Measurements from ENCODE around the gene SLC9A9.

The SLC9A9 gene

GRCh38 chr3:143236226-143236964 is 611.9 kb downstream of the SLC9A9 start:
- Histone ChIP-seq H2BK5ac (ENCODE audit: low read depth, low read length, poor library complexity) (no peak overlapping the region), H2BK12ac (ENCODE audit: low read length) (no peak overlapping the region), H3K9ac (ENCODE audit: low read length) (no peak overlapping the region), H3K27ac (ENCODE audit: low read depth, low read length) (no peak overlapping the region), H3K79me1 (ENCODE audit: low read length) (no peaks in the 10 kb centered on the region), H3K14ac (ENCODE audit: low read length) (no peak overlapping the region), H4K12ac (ENCODE audit: low read depth, low read length) (no peak overlapping the region), H3K4ac (ENCODE audit: low read depth, low read length) (no peak overlapping the region), H4K91ac (ENCODE audit: low read depth, low read length) (no peak overlapping the region), H3K4me3 (ENCODE audit: low read depth, low read length) (no peak overlapping the region), H3K23ac (ENCODE audit: low read length) (no peak overlapping the region), H3K9me3 (ENCODE audit: insufficient read depth, low read depth, low read length) (no peaks in the 10 kb centered on the region), H3K79me2 (ENCODE audit: control insufficient read depth, insufficient read depth, low read length, poor library complexity) (no peaks in the 10 kb centered on the region), H2BK120ac (ENCODE audit: insufficient read depth, low read length, poor library complexity) (no peak overlapping the region), H3K4me1 (ENCODE audit: control insufficient read depth in 1 of 2, insufficient read depth in 2 of 2, low read length in 2 of 2) (no peaks in the 10 kb centered on the region), H3K36me3 (ENCODE audit: control insufficient read depth in 1 of 2, insufficient read depth in 2 of 2, low read length in 2 of 2) (no peaks in the 10 kb centered on the region), H2AK5ac (ENCODE audit: low read length) (no peak overlapping the region), H2AFZ (ENCODE audit: insufficient read depth, low read length, poor library complexity) (no peak overlapping the region), H3K27me3 (ENCODE audit: insufficient read depth, low read length) (no peaks in the 10 kb centered on the region), H3K4me2 (ENCODE audit: low read length) (no peak overlapping the region), H3K18ac (ENCODE audit: low read length) (no peak overlapping the region), H4K8ac (ENCODE audit: low read depth, low read length) (no peak overlapping the region)
- no peak for DNase-seq
- WGBS (ENCODE audit: extremely low coverage, insufficient coverage, insufficient read length): no CpG with 5 or more reads among the region's 11 CpGs

GRCh38 chr3:143235614-143236204 is 612.6 kb downstream of the SLC9A9 start:
- no peaks in the 10 kb centered on the region for H3K27me3 ChIP-seq (ENCODE audit: insufficient read depth, low read length)
- H3K36me3 ChIP-seq (ENCODE audit: control insufficient read depth in 1 of 2, insufficient read depth in 2 of 2, low read length in 2 of 2): no peaks in the 10 kb centered on the region
- H3K9ac ChIP-seq (ENCODE audit: low read length): no peak overlapping the region
- H3K79me1 ChIP-seq (ENCODE audit: low read length): no peaks in the 10 kb centered on the region
- no peak overlapping the region for H2BK12ac ChIP-seq (ENCODE audit: low read length)
- DNase-seq: no peak
- H4K12ac ChIP-seq (ENCODE audit: low read depth, low read length): no peak overlapping the region
- no peaks in the 10 kb centered on the region for H3K79me2 ChIP-seq (ENCODE audit: control insufficient read depth, insufficient read depth, low read length, poor library complexity)
- H3K27ac ChIP-seq (ENCODE audit: low read depth, low read length): no peak overlapping the region
- no peak overlapping the region for H3K4ac ChIP-seq (ENCODE audit: low read depth, low read length)
- no peak overlapping the region for H2BK120ac ChIP-seq (ENCODE audit: insufficient read depth, low read length, poor library complexity)
- no peak overlapping the region for H2AFZ ChIP-seq (ENCODE audit: insufficient read depth, low read length, poor library complexity)
- H3K4me1 ChIP-seq (ENCODE audit: control insufficient read depth in 1 of 2, insufficient read depth in 2 of 2, low read length in 2 of 2): no peaks in the 10 kb centered on the region
- no peak overlapping the region for H2AK5ac ChIP-seq (ENCODE audit: low read length)
- H3K4me2 ChIP-seq (ENCODE audit: low read length): no peak overlapping the region
- H4K8ac ChIP-seq (ENCODE audit: low read depth, low read length): no peak overlapping the region
- H3K18ac ChIP-seq (ENCODE audit: low read length): no peak overlapping the region
- no peaks in the 10 kb centered on the region for H3K9me3 ChIP-seq (ENCODE audit: insufficient read depth, low read depth, low read length)
- H3K4me3 ChIP-seq (ENCODE audit: low read depth, low read length): no peak overlapping the region
- WGBS (ENCODE audit: extremely low coverage, insufficient coverage, insufficient read length): no CpG with 5 or more reads among the region's 3 CpGs
- H4K91ac ChIP-seq (ENCODE audit: low read depth, low read length): no peak overlapping the region
- H2BK5ac ChIP-seq (ENCODE audit: low read depth, low read length, poor library complexity): no peak overlapping the region
- H3K14ac ChIP-seq (ENCODE audit: low read length): no peak overlapping the region
- no peak overlapping the region for H3K23ac ChIP-seq (ENCODE audit: low read length)

- Histone ChIP-seq H3K9me3 (ENCODE audit: insufficient read depth, low read depth, low read length) (no peaks in the 10 kb centered on the region), H2AK5ac (ENCODE audit: low read length) (no peak overlapping the region), H2BK120ac (ENCODE audit: insufficient read depth, low read length, poor library complexity) (no peak overlapping the region), H3K23ac (ENCODE audit: low read length) (no peak overlapping the region), H4K12ac (ENCODE audit: low read depth, low read length) (no peak overlapping the region), H4K8ac (ENCODE audit: low read depth, low read length) (no peak overlapping the region), H3K79me1 (ENCODE audit: low read length) (no peaks in the 10 kb centered on the region), H3K27ac (ENCODE audit: low read depth, low read length) (no peak overlapping the region), H3K4me3 (ENCODE audit: low read depth, low read length) (no peak overlapping the region), H3K36me3 (ENCODE audit: control insufficient read depth in 1 of 2, insufficient read depth in 2 of 2, low read length in 2 of 2) (no peaks in the 10 kb centered on the region), H4K91ac (ENCODE audit: low read depth, low read length) (no peak overlapping the region), H3K14ac (ENCODE audit: low read length) (no peak overlapping the region), H3K79me2 (ENCODE audit: control insufficient read depth, insufficient read depth, low read length, poor library complexity) (no peaks in the 10 kb centered on the region), H3K4me2 (ENCODE audit: low read length) (no peak overlapping the region), H3K27me3 (ENCODE audit: insufficient read depth, low read length) (no peaks in the 10 kb centered on the region), H3K4ac (ENCODE audit: low read depth, low read length) (no peak overlapping the region), H2BK12ac (ENCODE audit: low read length) (no peak overlapping the region), H3K9ac (ENCODE audit: low read length) (no peak overlapping the region), H3K18ac (ENCODE audit: low read length) (no peak overlapping the region), H2BK5ac (ENCODE audit: low read depth, low read length, poor library complexity) (no peak overlapping the region), H2AFZ (ENCODE audit: insufficient read depth, low read length, poor library complexity) (no peak overlapping the region), H3K4me1 (ENCODE audit: control insufficient read depth in 1 of 2, insufficient read depth in 2 of 2, low read length in 2 of 2) (no peaks in the 10 kb centered on the region)
- WGBS (ENCODE audit: extremely low coverage, insufficient coverage, insufficient read length): no CpG with 5 or more reads among the region's 1 CpG
- no peak for DNase-seq
These were observed 613.7 kb downstream of the SLC9A9 start for GRCh38 chr3:143234526-143234925.

GRCh38 chr3:143232981-143233380 is 615.3 kb downstream of the SLC9A9 start:
- H3K18ac ChIP-seq (ENCODE audit: low read length): no peak overlapping the region
- no peaks in the 10 kb centered on the region for H3K79me1 ChIP-seq (ENCODE audit: low read length)
- H3K27ac ChIP-seq (ENCODE audit: low read depth, low read length): no peak overlapping the region
- H3K79me2 ChIP-seq (ENCODE audit: control insufficient read depth, insufficient read depth, low read length, poor library complexity): no peaks in the 10 kb centered on the region
- no peak overlapping the region for H4K12ac ChIP-seq (ENCODE audit: low read depth, low read length)
- H2BK12ac ChIP-seq (ENCODE audit: low read length): no peak overlapping the region
- H2AK5ac ChIP-seq (ENCODE audit: low read length): no peak overlapping the region
- H3K23ac ChIP-seq (ENCODE audit: low read length): no peak overlapping the region
- no peaks in the 10 kb centered on the region for H3K36me3 ChIP-seq (ENCODE audit: control insufficient read depth in 1 of 2, insufficient read depth in 2 of 2, low read length in 2 of 2)
- H2AFZ ChIP-seq (ENCODE audit: insufficient read depth, low read length, poor library complexity): no peak overlapping the region
- no peak overlapping the region for H2BK5ac ChIP-seq (ENCODE audit: low read depth, low read length, poor library complexity)
- no peaks in the 10 kb centered on the region for H3K4me1 ChIP-seq (ENCODE audit: control insufficient read depth in 1 of 2, insufficient read depth in 2 of 2, low read length in 2 of 2)
- no peak overlapping the region for H3K4me2 ChIP-seq (ENCODE audit: low read length)
- H3K4ac ChIP-seq (ENCODE audit: low read depth, low read length): no peak overlapping the region
- DNase-seq: no peak
- no CpG with 5 or more reads among the region's 1 CpG for WGBS (ENCODE audit: extremely low coverage, insufficient coverage, insufficient read length)
- no peaks in the 10 kb centered on the region for H3K27me3 ChIP-seq (ENCODE audit: insufficient read depth, low read length)
- no peaks in the 10 kb centered on the region for H3K9me3 ChIP-seq (ENCODE audit: insufficient read depth, low read depth, low read length)
- H4K91ac ChIP-seq (ENCODE audit: low read depth, low read length): no peak overlapping the region
- no peak overlapping the region for H4K8ac ChIP-seq (ENCODE audit: low read depth, low read length)
- no peak overlapping the region for H3K4me3 ChIP-seq (ENCODE audit: low read depth, low read length)
- H2BK120ac ChIP-seq (ENCODE audit: insufficient read depth, low read length, poor library complexity): no peak overlapping the region
- H3K14ac ChIP-seq (ENCODE audit: low read length): no peak overlapping the region
- no peak overlapping the region for H3K9ac ChIP-seq (ENCODE audit: low read length)
